Psoas muscle (tissue), 8 donors: ENCODE data around the gene POLR2I. TPM values are rescaled to one million over a fixed set of nuclear protein-coding genes. Genes with fewer than 3 reads are reported as not detected.
"Not testable (repeated sequence)": the region's sequence is repeated elsewhere in the genome, so short reads cannot be mapped to it uniquely, and the experiment has no call there.

Experiments
- ATAC-seq, 4 donors: fragments of 200-7000 bp; cut with Tn5 transposase; one replicate each; pipeline ENCODE4 v1.9.1; 2020; ENCODE audit warnings: moderate library complexity in 3 of 4, mild to moderate bottlenecking in 2 of 4
- DNase-seq, 2 donors: peaks; one replicate each; pipeline ENCODE4 v3.0.0-alpha.2; 2020
- H3K27ac ChIP-seq: fragments of 200-600 bp; one replicate; pipeline ENCODE4 v1.8.0; 2022
- H3K27me3 ChIP-seq, 3 donors: fragments of 200-600 bp in 1 of 3; one replicate each; pipeline versions ENCODE4 v1.6.1 to v1.8.0; 2013 to 2022; ENCODE audit warnings: low read length in 2 of 3, mild to moderate bottlenecking in 2 of 3, moderate library complexity in 1 of 3; ENCODE audit not compliant: insufficient read depth in 3 of 3
- H3K36me3 ChIP-seq, 2 donors: fragments of 200-600 bp in 1 of 2; one replicate each; pipeline versions ENCODE4 v1.6.1 to v1.8.0; 2013 to 2022; ENCODE audit warnings: low read depth in 1 of 2, mild to moderate bottlenecking in 1 of 2, moderate library complexity in 1 of 2; ENCODE audit not compliant: insufficient read depth in 1 of 2
- H3K4me1 ChIP-seq: fragments of 200-600 bp; one replicate; pipeline ENCODE4 v1.8.0; 2022
- H3K4me3 ChIP-seq: fragments of 200-600 bp; one replicate; pipeline ENCODE4 v1.8.0; 2022; ENCODE audit warnings: mild to moderate bottlenecking
- H3K9me3 ChIP-seq: fragments of 200-600 bp; one replicate; pipeline ENCODE4 v1.8.0; 2022
- CTCF ChIP-seq: fragments of 200-600 bp; IDR thresholded peaks from one replicate; pipeline ENCODE4 v1.8.0; 2022; ENCODE audit warnings: antibody characterized with exemption
- WGBS, 3 donors: extraction: QIAGEN DNeasy Blood & Tissue Kit; methylation state at CpG; one replicate each; pipeline versions ENCODE4 v1.1.6 to v1.1.7; 2013; 5-methylcytosine and 5-hydroxymethylcytosine counted together
- intact Hi-C, 2 donors: fragments of 100-400 bp; cut with DNase I; formaldehyde crosslinking; loops; one replicate each; pipeline versions ENCODE4 v1.11.0 to v1.14.2; 2022
- polyA plus RNA-seq, 3 donors: library from polyadenylated mRNA; stranded (reverse); fragments of 200-250 nt; gene quantifications; one replicate each; pipeline ENCODE4 v1.2.3, GENCODE V29; 2013
- total RNA-seq, 4 donors: library from RNA; stranded (reverse); fragmentation: NEBNext Ultra II Directional in 2 of 4; extraction: Animal tissue kit (Norgen Biotek cat#: 25700) in 2 of 4; gene quantifications; one replicate each; pipeline versions ENCODE4 v1.2.1 to v1.2.4, GENCODE V29; 2021 to 2023
- donor health status: healthy with polysubstance abuse.
- donor health status: DM: no; HTN: no; CAD: no; lungs with moderate emphysema.
- donor health status: Bipolar disorder and iron deficiency.
- donor health status: healthy.
- donor health status: DM: yes; HTN: yes; CAD: no.
- donor health status: DM: no; HTN: no; CAD: no.
- donor health status: DM: no; HTN: no; CAD: no.
- donor health status: DM: yes; HTN: yes; CAD: no.

POLR2I gene
- total and polyA plus RNA-seq, 7 donors = 89.7 to 130 (median 116) TPM

- intact Hi-C loops = no loop called here
- ATAC-seq (no peak), DNase-seq (no peak)
- no peak overlapping the region for H3K27ac ChIP-seq
- H3K4me3 ChIP-seq = no peak overlapping the region
- no peak for TF ChIP-seq CTCF
- no peaks in the 10 kb centered on the region for H3K36me3 ChIP-seq
- H3K4me1 ChIP-seq = no peaks in the 10 kb centered on the region
- no peaks in the 10 kb centered on the region for H3K9me3 ChIP-seq
- H3K27me3 ChIP-seq = no peaks in the 10 kb centered on the region
- WGBS, 3 donors = 92 to 97% (median 95%) methylated on average over 3 of the region's 3 CpGs
These were observed 35.2 kb downstream of the POLR2I start for GRCh38 chr19:36079389-36079945.

GRCh38 chr19:36073121-36073876, 41.4 kb downstream of the POLR2I start:
- ATAC-seq (no peak), DNase-seq (no peak)
- H3K9me3 ChIP-seq = no peaks in the 10 kb centered on the region
- no peak overlapping the region for H3K27ac ChIP-seq
- H3K4me3 ChIP-seq = no peak overlapping the region
- 84 to 87% (median 86%) methylated on average over 10 of the region's 10 CpGs for WGBS, 3 donors
- intact Hi-C loops = no loop called here
- H3K4me1 ChIP-seq = no peaks in the 10 kb centered on the region
- H3K27me3 ChIP-seq = no peaks in the 10 kb centered on the region
- no peak for TF ChIP-seq CTCF
- H3K36me3 ChIP-seq = no peaks in the 10 kb centered on the region

GRCh38 chr19:36072081-36072480, 42.6 kb downstream of the POLR2I start:
- intact Hi-C loops = no loop called here
- Histone ChIP-seq H3K4me3 (no peak overlapping the region), H3K36me3 (no peaks in the 10 kb centered on the region), H3K9me3 (no peaks in the 10 kb centered on the region), H3K27ac (no peak overlapping the region), H3K4me1 (no peaks in the 10 kb centered on the region), H3K27me3 (no peaks in the 10 kb centered on the region)
- no peak for TF ChIP-seq CTCF
- WGBS, 3 donors = 88 to 97% (median 92%) methylated on average over 8 of the region's 8 CpGs
- ATAC-seq (no peak), DNase-seq (no peak)

- DNase-seq, H3K27ac ChIP-seq, H3K27me3 ChIP-seq, H3K36me3 ChIP-seq, H3K4me1 ChIP-seq, intact Hi-C loops, ATAC-seq, H3K9me3 ChIP-seq, H3K4me3 ChIP-seq: not testable (repeated sequence)
- WGBS, 3 donors = 95 to 98% (median 97%) methylated on average over 39 to 54 of the region's 57 CpGs
These were observed 45.7 kb downstream of the POLR2I start for GRCh38 chr19:36068810-36069499.

GRCh38 chr19:36067681-36068080, 47.0 kb downstream of the POLR2I start:
- 91 to 97% (median 93%) methylated on average over 11 of the region's 11 CpGs for WGBS, 3 donors
- H3K9me3 ChIP-seq = no peaks in the 10 kb centered on the region
- no peak for ATAC-seq
- intact Hi-C loops = no loop called here
- no peaks in the 10 kb centered on the region for H3K4me1 ChIP-seq
- DNase-seq = no peak
- H3K27ac ChIP-seq = no peak overlapping the region
- H3K36me3 ChIP-seq = no peaks in the 10 kb centered on the region
- no peak for TF ChIP-seq CTCF
- H3K27me3 ChIP-seq = no peaks in the 10 kb centered on the region
- no peak overlapping the region for H3K4me3 ChIP-seq
